ENCODE measurements around the gene PARS2.

GRCh38 chr1:54742282-54742681 lies 22.0 kb downstream of the PARS2 start:
- TF ChIP-seq EP300 (IDR thresholded peaks at IDR 0.05; ENCODE audit: borderline replicate concordance) (no peak), YY1 (IDR thresholded peaks at IDR 0.05; ENCODE audit: low read depth) (no peak), EGR1 (IDR thresholded peaks at IDR 0.05) (no peak), REST (IDR thresholded peaks at IDR 0.05; ENCODE audit: low read depth) (no peak), TEAD4 (IDR thresholded peaks at IDR 0.05) (no peak), FOXM1 (IDR thresholded peaks at IDR 0.05; ENCODE audit: borderline replicate concordance, low read depth) (no peak), TAF1 (IDR thresholded peaks at IDR 0.05; ENCODE audit: low read depth) (no peak), RAD21 (IDR thresholded peaks at IDR 0.05; ENCODE audit: low read depth) (no peak), MAX (IDR thresholded peaks at IDR 0.05) (no peak), CEBPB (IDR thresholded peaks at IDR 0.05) (no peak)
